ENCODE data around the gene LRRC71. TPM values are rescaled to one million over a fixed set of nuclear protein-coding genes. Genes with fewer than 3 reads are reported as not detected.

The LRRC71 gene
- total RNA-seq, 1 experiment from 2014 or later, result 0.22 TPM

DNA sequence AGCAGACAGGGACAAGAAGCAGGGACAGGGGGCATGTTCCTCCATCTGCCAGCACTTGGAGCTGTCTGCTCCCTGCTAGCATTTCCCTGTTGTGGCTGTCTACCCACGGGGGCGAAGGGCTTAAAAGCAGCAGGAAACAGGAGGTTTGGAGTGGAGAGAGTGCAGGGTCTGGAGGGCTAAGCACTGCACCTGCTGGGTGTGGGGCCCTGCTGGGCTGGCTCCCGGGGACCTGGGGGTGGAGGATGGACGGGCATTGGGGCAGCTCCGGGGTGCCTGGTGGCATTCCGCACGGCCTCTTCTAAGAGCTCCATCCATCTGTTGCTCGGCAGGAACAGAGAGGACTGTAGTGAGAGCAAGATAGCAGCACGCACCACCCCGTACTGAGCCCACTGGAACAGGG lies 21.2 kb downstream of the LRRC71 start:
- ATAC-seq (no peak), DNase-seq (ENCODE audit: low spot score) (no peak)
- TF ChIP-seq ZNF263 (CRISPR knock-in tag; IDR thresholded peaks at IDR 0.05; ENCODE audit: low read depth) (no peak), ZNF219 (CRISPR knock-in tag; IDR thresholded peaks at IDR 0.05; ENCODE audit: borderline replicate concordance) (no peak), ZNF317 (CRISPR knock-in tag; IDR thresholded peaks at IDR 0.05; ENCODE audit: borderline replicate concordance, low read depth) (no peak), RORB (CRISPR knock-in tag; IDR thresholded peaks at IDR 0.05) (no peak), TCF7 (CRISPR knock-in tag; IDR thresholded peaks at IDR 0.05; ENCODE audit: low read depth) (no peak), CBFB (CRISPR knock-in tag; IDR thresholded peaks at IDR 0.05; ENCODE audit: low read depth) (no peak), FOXP1 (CRISPR knock-in tag; IDR thresholded peaks at IDR 0.05; ENCODE audit: borderline replicate concordance) (no peak), KAT7 (CRISPR knock-in tag; IDR thresholded peaks at IDR 0.05; ENCODE audit: borderline replicate concordance) (no peak)
- TF ChIP-seq, protein P1, sequence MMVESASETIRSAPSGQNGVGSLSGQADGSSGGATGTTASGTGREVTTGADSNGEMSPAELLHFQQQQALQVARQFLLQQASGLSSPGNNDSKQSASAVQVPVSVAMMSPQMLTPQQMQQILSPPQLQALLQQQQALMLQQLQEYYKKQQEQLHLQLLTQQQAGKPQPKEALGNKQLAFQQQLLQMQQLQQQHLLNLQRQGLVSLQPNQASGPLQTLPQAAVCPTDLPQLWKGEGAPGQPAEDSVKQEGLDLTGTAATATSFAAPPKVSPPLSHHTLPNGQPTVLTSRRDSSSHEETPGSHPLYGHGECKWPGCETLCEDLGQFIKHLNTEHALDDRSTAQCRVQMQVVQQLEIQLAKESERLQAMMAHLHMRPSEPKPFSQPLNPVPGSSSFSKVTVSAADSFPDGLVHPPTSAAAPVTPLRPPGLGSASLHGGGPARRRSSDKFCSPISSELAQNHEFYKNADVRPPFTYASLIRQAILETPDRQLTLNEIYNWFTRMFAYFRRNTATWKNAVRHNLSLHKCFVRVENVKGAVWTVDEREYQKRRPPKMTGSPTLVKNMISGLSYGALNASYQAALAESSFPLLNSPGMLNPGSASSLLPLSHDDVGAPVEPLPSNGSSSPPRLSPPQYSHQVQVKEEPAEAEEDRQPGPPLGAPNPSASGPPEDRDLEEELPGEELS (CRISPR knock-in tag; IDR thresholded peaks at IDR 0.05), result no peak
- TF ChIP-seq, protein P2, sequence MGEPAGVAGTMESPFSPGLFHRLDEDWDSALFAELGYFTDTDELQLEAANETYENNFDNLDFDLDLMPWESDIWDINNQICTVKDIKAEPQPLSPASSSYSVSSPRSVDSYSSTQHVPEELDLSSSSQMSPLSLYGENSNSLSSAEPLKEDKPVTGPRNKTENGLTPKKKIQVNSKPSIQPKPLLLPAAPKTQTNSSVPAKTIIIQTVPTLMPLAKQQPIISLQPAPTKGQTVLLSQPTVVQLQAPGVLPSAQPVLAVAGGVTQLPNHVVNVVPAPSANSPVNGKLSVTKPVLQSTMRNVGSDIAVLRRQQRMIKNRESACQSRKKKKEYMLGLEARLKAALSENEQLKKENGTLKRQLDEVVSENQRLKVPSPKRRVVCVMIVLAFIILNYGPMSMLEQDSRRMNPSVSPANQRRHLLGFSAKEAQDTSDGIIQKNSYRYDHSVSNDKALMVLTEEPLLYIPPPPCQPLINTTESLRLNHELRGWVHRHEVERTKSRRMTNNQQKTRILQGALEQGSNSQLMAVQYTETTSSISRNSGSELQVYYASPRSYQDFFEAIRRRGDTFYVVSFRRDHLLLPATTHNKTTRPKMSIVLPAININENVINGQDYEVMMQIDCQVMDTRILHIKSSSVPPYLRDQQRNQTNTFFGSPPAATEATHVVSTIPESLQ (CRISPR knock-in tag; IDR thresholded peaks at IDR 0.05), result no peak
- TF ChIP-seq, protein P3, sequence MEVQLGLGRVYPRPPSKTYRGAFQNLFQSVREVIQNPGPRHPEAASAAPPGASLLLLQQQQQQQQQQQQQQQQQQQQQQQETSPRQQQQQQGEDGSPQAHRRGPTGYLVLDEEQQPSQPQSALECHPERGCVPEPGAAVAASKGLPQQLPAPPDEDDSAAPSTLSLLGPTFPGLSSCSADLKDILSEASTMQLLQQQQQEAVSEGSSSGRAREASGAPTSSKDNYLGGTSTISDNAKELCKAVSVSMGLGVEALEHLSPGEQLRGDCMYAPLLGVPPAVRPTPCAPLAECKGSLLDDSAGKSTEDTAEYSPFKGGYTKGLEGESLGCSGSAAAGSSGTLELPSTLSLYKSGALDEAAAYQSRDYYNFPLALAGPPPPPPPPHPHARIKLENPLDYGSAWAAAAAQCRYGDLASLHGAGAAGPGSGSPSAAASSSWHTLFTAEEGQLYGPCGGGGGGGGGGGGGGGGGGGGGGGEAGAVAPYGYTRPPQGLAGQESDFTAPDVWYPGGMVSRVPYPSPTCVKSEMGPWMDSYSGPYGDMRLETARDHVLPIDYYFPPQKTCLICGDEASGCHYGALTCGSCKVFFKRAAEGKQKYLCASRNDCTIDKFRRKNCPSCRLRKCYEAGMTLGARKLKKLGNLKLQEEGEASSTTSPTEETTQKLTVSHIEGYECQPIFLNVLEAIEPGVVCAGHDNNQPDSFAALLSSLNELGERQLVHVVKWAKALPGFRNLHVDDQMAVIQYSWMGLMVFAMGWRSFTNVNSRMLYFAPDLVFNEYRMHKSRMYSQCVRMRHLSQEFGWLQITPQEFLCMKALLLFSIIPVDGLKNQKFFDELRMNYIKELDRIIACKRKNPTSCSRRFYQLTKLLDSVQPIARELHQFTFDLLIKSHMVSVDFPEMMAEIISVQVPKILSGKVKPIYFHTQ (CRISPR knock-in tag; IDR thresholded peaks at IDR 0.05), result no peak
- TF ChIP-seq, protein P4, sequence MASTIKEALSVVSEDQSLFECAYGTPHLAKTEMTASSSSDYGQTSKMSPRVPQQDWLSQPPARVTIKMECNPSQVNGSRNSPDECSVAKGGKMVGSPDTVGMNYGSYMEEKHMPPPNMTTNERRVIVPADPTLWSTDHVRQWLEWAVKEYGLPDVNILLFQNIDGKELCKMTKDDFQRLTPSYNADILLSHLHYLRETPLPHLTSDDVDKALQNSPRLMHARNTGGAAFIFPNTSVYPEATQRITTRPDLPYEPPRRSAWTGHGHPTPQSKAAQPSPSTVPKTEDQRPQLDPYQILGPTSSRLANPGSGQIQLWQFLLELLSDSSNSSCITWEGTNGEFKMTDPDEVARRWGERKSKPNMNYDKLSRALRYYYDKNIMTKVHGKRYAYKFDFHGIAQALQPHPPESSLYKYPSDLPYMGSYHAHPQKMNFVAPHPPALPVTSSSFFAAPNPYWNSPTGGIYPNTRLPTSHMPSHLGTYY (CRISPR knock-in tag; IDR thresholded peaks at IDR 0.05), result no peak
- TF ChIP-seq, protein P5, sequence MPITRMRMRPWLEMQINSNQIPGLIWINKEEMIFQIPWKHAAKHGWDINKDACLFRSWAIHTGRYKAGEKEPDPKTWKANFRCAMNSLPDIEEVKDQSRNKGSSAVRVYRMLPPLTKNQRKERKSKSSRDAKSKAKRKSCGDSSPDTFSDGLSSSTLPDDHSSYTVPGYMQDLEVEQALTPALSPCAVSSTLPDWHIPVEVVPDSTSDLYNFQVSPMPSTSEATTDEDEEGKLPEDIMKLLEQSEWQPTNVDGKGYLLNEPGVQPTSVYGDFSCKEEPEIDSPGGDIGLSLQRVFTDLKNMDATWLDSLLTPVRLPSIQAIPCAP (CRISPR knock-in tag; IDR thresholded peaks at IDR 0.05), result no peak
- TF ChIP-seq, protein P6, sequence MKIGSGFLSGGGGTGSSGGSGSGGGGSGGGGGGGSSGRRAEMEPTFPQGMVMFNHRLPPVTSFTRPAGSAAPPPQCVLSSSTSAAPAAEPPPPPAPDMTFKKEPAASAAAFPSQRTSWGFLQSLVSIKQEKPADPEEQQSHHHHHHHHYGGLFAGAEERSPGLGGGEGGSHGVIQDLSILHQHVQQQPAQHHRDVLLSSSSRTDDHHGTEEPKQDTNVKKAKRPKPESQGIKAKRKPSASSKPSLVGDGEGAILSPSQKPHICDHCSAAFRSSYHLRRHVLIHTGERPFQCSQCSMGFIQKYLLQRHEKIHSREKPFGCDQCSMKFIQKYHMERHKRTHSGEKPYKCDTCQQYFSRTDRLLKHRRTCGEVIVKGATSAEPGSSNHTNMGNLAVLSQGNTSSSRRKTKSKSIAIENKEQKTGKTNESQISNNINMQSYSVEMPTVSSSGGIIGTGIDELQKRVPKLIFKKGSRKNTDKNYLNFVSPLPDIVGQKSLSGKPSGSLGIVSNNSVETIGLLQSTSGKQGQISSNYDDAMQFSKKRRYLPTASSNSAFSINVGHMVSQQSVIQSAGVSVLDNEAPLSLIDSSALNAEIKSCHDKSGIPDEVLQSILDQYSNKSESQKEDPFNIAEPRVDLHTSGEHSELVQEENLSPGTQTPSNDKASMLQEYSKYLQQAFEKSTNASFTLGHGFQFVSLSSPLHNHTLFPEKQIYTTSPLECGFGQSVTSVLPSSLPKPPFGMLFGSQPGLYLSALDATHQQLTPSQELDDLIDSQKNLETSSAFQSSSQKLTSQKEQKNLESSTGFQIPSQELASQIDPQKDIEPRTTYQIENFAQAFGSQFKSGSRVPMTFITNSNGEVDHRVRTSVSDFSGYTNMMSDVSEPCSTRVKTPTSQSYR (CRISPR knock-in tag; IDR thresholded peaks at IDR 0.05), result no peak
- POLR2A ChIA-PET, result no interaction called here
- CTCF ChIA-PET, result no interaction called here
- Mint-ChIP-seq H3K27ac (no peak overlapping the region), H3K4me3 (no peak overlapping the region), H3K4me1 (no peaks in the 10 kb centered on the region), H3K36me3 (peaks cover 62% of the 10 kb centered on the region), H3K9me3 (no peaks in the 10 kb centered on the region), H3K27me3 (ENCODE audit: low read depth) (no peaks in the 10 kb centered on the region)
